NT2/D1 (cell line): Measurements from ENCODE around the gene INF2.

Source experiments
- YY1 ChIP-seq: IDR thresholded peaks from 2 replicates; pipeline ENCODE4 v1.6.1; 2011; ENCODE audit not compliant: insufficient read length, insufficient read depth
- ZNF274 ChIP-seq: IDR thresholded peaks from 2 replicates; pipeline ENCODE4 v1.6.1; 2011; ENCODE audit warnings: mild to moderate bottlenecking, low read depth, low read length

DNA sequence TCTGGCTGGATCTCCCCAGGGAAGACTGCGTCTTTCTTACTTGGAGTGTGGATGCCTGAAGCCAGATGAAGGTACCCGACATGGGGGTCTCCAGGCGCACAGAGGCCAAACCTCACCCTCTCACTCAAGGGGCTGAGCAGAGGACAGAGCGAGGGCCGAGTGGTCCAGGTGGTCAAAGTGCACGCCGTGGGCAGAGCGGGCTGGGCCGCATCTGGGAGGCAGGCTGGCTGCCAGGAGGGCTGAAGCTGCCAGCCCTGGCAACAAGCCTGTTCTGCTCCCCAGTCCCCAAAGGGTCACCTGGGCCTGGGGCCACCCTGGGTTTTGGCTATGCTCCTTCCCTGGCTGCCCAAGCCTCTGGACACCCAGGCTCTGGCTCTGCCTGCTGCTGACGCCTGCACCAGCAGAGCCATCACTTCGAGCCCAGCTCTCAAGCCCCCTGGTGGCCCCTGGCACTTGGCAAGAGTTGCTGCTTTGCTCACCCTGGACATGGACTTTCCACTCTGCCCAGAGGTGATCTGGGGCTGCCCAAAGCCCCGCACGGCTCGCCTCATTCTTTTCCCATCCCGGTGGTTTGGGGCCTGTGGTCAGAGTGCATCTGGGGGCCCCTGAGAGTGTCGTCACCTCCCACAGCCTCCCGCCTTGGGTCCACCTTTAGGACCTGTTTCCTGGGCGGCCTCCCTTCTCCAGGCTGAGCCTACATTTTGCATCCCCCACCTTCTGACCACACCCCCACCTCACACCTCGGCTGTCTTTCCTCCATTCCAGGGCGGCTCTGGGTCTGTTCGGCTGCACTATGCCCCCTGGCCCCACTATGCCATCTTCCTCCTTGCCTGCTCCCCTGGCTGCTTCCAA is 37.4 kb downstream of the INF2 start:
- TF ChIP-seq YY1 (no peak), ZNF274 (no peak)
